ENCODE data around the gene KDM2A.
"Not testable (repeated sequence)": the region's sequence is repeated elsewhere in the genome, so short reads cannot be mapped to it uniquely, and the experiment has no call there.

KDM2A gene

GRCh38 chr11:67230406-67230805 is 111.3 kb downstream of the KDM2A start:
- H3K4me2 ChIP-seq (ENCODE audit: insufficient read depth, low read length), result no peak overlapping the region

GRCh38 chr11:67230886-67231285 is 111.8 kb downstream of the KDM2A start:
- Histone ChIP-seq H3K4me3 (ENCODE audit: low read depth in 1 of 2, low read length in 2 of 2) (no peak overlapping the region), H2AFZ (ENCODE audit: low read depth, low read length) (no peak overlapping the region), H3K9ac (ENCODE audit: low read depth, low read length) (no peak overlapping the region), H3K79me2 (ENCODE audit: insufficient read depth, low read length) (no peaks in the 10 kb centered on the region; the same call in 1 of the 2 replicates), H4K20me1 (ENCODE audit: insufficient read depth, low read length) (no peaks in the 10 kb centered on the region), H3K4me2 (ENCODE audit: insufficient read depth, low read length) (no peak overlapping the region), H3K9me3 (ENCODE audit: insufficient read depth, low read length, severe bottlenecking) (no peaks in the 10 kb centered on the region), H3K36me3 (ENCODE audit: insufficient read depth, low read length) (peaks cover 67% of the 10 kb centered on the region), H3K27me3 (ENCODE audit: insufficient read depth, low read length, poor library complexity) (no peaks in the 10 kb centered on the region), H3K27ac (ENCODE audit: low read length) (no peak overlapping the region), H3K4me1 (ENCODE audit: insufficient read depth, low read length) (no peaks in the 10 kb centered on the region)
- TF ChIP-seq EZH2 (IDR thresholded peaks at IDR 0.05; ENCODE audit: borderline replicate concordance, low read depth, low read length, severe bottlenecking) (no peak), CTCF (IDR thresholded peaks at IDR 0.05; ENCODE audit: borderline replicate concordance, extremely low read depth, low read length, poor library complexity, severe bottlenecking) (no peak)
- no peak for DNase-seq
- ATAC-seq (ENCODE audit: insufficient read depth, low read depth), result no peak

More at GRCh38 chr11:67230406-67230805, 111.3 kb downstream of the KDM2A start:
- no peaks in the 10 kb centered on the region for H3K9me3 ChIP-seq (ENCODE audit: insufficient read depth, low read length, severe bottlenecking)
- H3K27me3 ChIP-seq (ENCODE audit: insufficient read depth, low read length, poor library complexity), result no peaks in the 10 kb centered on the region
- no peak overlapping the region for H3K4me3 ChIP-seq (ENCODE audit: low read depth in 1 of 2, low read length in 2 of 2)
- DNase-seq (no peak), ATAC-seq (ENCODE audit: insufficient read depth, low read depth) (peak; percentile 45; the same call in 2 of the 3 replicates)
- no peaks in the 10 kb centered on the region for H3K79me2 ChIP-seq (ENCODE audit: insufficient read depth, low read length)
- TF ChIP-seq CTCF (IDR thresholded peaks at IDR 0.05; ENCODE audit: borderline replicate concordance, extremely low read depth, low read length, poor library complexity, severe bottlenecking), result no peak
- TF ChIP-seq EZH2 (IDR thresholded peaks at IDR 0.05; ENCODE audit: borderline replicate concordance, low read depth, low read length, severe bottlenecking), result no peak
- H3K4me1 ChIP-seq (ENCODE audit: insufficient read depth, low read length), result no peaks in the 10 kb centered on the region
- H2AFZ ChIP-seq (ENCODE audit: low read depth, low read length), result no peak overlapping the region
- peaks cover 67% of the 10 kb centered on the region for H3K36me3 ChIP-seq (ENCODE audit: insufficient read depth, low read length)
- H3K9ac ChIP-seq (ENCODE audit: low read depth, low read length), result no peak overlapping the region
- H3K27ac ChIP-seq (ENCODE audit: low read length), result no peak overlapping the region
- no peaks in the 10 kb centered on the region for H4K20me1 ChIP-seq (ENCODE audit: insufficient read depth, low read length)

GRCh38 chr11:67233584-67234190 is 114.6 kb downstream of the KDM2A start:
- no peak overlapping the region for H3K27ac ChIP-seq (ENCODE audit: low read length)
- no peak for DNase-seq
- no peak for ATAC-seq (ENCODE audit: insufficient read depth, low read depth)
- H3K27me3 ChIP-seq (ENCODE audit: insufficient read depth, low read length, poor library complexity), result no peaks in the 10 kb centered on the region
- H3K4me1 ChIP-seq (ENCODE audit: insufficient read depth, low read length), result peaks cover 14% of the 10 kb centered on the region
- no peaks in the 10 kb centered on the region for H3K9me3 ChIP-seq (ENCODE audit: insufficient read depth, low read length, severe bottlenecking)
- no peak overlapping the region for H3K9ac ChIP-seq (ENCODE audit: low read depth, low read length)
- H2AFZ ChIP-seq (ENCODE audit: low read depth, low read length), result no peak overlapping the region
- H3K4me2 ChIP-seq (ENCODE audit: insufficient read depth, low read length), result no peak overlapping the region
- no peak overlapping the region for H3K4me3 ChIP-seq (ENCODE audit: low read depth in 1 of 2, low read length in 2 of 2)
- H3K36me3 ChIP-seq (ENCODE audit: insufficient read depth, low read length), result peaks cover 56% of the 10 kb centered on the region
- no peaks in the 10 kb centered on the region; the same call in 1 of the 2 replicates for H4K20me1 ChIP-seq (ENCODE audit: insufficient read depth, low read length)
- H3K79me2 ChIP-seq (ENCODE audit: insufficient read depth, low read length), result peaks cover 8% of the 10 kb centered on the region; the same call in 1 of the 2 replicates
- no peak for TF ChIP-seq CTCF (IDR thresholded peaks at IDR 0.05; ENCODE audit: borderline replicate concordance, extremely low read depth, low read length, poor library complexity, severe bottlenecking)

- not testable (repeated sequence) for H3K27ac ChIP-seq (ENCODE audit: low read length); H2AFZ ChIP-seq (ENCODE audit: low read depth, low read length); H3K9me3 ChIP-seq (ENCODE audit: insufficient read depth, low read length, severe bottlenecking); H4K20me1 ChIP-seq (ENCODE audit: insufficient read depth, low read length); H3K4me2 ChIP-seq (ENCODE audit: insufficient read depth, low read length); H3K4me3 ChIP-seq (ENCODE audit: low read depth in 1 of 2, low read length in 2 of 2); DNase-seq; H3K9ac ChIP-seq (ENCODE audit: low read depth, low read length); H3K27me3 ChIP-seq (ENCODE audit: insufficient read depth, low read length, poor library complexity); ATAC-seq (ENCODE audit: insufficient read depth, low read depth)
- H3K79me2 ChIP-seq (ENCODE audit: insufficient read depth, low read length), result peaks cover 11% of the 10 kb centered on the region; the same call in 1 of the 2 replicates
- H3K4me1 ChIP-seq (ENCODE audit: insufficient read depth, low read length), result peaks cover 23% of the 10 kb centered on the region
- peaks cover 48% of the 10 kb centered on the region for H3K36me3 ChIP-seq (ENCODE audit: insufficient read depth, low read length)
These were observed 115.5 kb downstream of the KDM2A start for GRCh38 chr11:67234571-67234970.
